Gastroesophageal sphincter (tissue), 3 donors: ENCODE data around the gene C14orf132.

Experiments
- EP300 ChIP-seq: sonication (generic); formaldehyde crosslinking; IDR thresholded peaks from one replicate; pipeline ENCODE4 v1.6.1; 2017; ENCODE audit warnings: antibody characterized with exemption, mild to moderate bottlenecking
- POLR2A ChIP-seq, 2 donors: fragments of 450-650 bp; IDR thresholded peaks; one replicate each; pipeline ENCODE4 v1.6.1; 2017; ENCODE audit warnings: antibody characterized with exemption in 2 of 2, mild to moderate bottlenecking in 2 of 2, moderate library complexity in 1 of 2
- POLR2AphosphoS5 ChIP-seq: sonication (generic); formaldehyde crosslinking; IDR thresholded peaks from one replicate; pipeline ENCODE4 v1.6.1; 2017; ENCODE audit warnings: antibody characterized with exemption
- TF ChIP-seq, protein P1 (sequence below), 4 experiments: fragments of 200-600 bp in 2 of 4; fragments of 450-650 bp in 2 of 4; sonication (generic) in 1 of 4; IDR thresholded peaks; one replicate each; pipeline ENCODE4 v1.5.1; 2017 to 2019; ENCODE audit warnings: antibody characterized with exemption in 4 of 4, mild to moderate bottlenecking in 2 of 4, moderate library complexity in 2 of 4

DNA sequence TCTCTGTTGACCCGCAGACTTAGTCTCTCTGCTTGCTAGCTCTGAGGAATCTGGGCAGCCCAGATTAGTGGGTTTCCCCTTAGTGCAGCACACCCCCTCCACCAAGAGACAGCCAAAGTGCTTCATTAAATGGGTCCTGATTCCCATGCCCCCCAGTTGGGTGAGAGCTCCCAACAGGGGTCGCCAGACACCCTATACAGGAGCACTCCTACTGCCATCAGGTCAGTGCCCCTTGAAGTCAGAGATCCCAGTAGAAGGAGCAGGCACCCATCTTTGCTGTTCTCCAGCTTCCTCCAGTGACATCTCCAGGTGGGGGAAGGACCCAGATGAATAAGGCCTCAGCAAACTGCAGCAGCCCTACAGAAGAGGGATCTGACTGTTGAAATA is 36.7 kb upstream of the C14orf132 start:
- no peak for TF ChIP-seq POLR2A (IDR thresholded peaks at IDR 0.05)
- TF ChIP-seq EP300: no peak
- TF ChIP-seq, protein P1, sequence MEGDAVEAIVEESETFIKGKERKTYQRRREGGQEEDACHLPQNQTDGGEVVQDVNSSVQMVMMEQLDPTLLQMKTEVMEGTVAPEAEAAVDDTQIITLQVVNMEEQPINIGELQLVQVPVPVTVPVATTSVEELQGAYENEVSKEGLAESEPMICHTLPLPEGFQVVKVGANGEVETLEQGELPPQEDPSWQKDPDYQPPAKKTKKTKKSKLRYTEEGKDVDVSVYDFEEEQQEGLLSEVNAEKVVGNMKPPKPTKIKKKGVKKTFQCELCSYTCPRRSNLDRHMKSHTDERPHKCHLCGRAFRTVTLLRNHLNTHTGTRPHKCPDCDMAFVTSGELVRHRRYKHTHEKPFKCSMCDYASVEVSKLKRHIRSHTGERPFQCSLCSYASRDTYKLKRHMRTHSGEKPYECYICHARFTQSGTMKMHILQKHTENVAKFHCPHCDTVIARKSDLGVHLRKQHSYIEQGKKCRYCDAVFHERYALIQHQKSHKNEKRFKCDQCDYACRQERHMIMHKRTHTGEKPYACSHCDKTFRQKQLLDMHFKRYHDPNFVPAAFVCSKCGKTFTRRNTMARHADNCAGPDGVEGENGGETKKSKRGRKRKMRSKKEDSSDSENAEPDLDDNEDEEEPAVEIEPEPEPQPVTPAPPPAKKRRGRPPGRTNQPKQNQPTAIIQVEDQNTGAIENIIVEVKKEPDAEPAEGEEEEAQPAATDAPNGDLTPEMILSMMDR (IDR thresholded peaks at IDR 0.05): no peak
- no peak for TF ChIP-seq POLR2AphosphoS5
